Stimulated activated CD8-positive, alpha-beta memory T cell treated with anti-CD3 and anti-CD28 coated beads, Interleukin-12 subunit alpha, Interleukin-12 subunit beta, amount 100 ng/mL, for 24 hours (primary cell): ENCODE measurements around the gene NOX3.
"Not testable (repeated sequence)": the region's sequence is repeated elsewhere in the genome, so short reads cannot be mapped to it uniquely, and the experiment has no call there.

Experiments
- DNase-seq: peaks from one replicate; pipeline ENCODE4 v3.0.0-alpha.2; 2020; ENCODE audit errors: extremely low read depth

NOX3 gene, protein sequence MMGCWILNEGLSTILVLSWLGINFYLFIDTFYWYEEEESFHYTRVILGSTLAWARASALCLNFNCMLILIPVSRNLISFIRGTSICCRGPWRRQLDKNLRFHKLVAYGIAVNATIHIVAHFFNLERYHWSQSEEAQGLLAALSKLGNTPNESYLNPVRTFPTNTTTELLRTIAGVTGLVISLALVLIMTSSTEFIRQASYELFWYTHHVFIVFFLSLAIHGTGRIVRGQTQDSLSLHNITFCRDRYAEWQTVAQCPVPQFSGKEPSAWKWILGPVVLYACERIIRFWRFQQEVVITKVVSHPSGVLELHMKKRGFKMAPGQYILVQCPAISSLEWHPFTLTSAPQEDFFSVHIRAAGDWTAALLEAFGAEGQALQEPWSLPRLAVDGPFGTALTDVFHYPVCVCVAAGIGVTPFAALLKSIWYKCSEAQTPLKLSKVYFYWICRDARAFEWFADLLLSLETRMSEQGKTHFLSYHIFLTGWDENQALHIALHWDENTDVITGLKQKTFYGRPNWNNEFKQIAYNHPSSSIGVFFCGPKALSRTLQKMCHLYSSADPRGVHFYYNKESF

GRCh38 chr6:155455766-155456165 lies at the start of gene NOX3:
NOX3 (minus strand) TSS chr6:155455839; CDS start chr6:155455800, 39 bp downstream.
- no peak for DNase-seq

- DNase-seq: no peak
Observed at GRCh38 chr6:155504848-155505607, 49.4 kb upstream of the NOX3 start.

- no peak for DNase-seq
Observed at GRCh38 chr6:155502393-155502792, 46.8 kb upstream of the NOX3 start.

GRCh38 chr6:155499574-155499973 lies 43.9 kb upstream of the NOX3 start:
- DNase-seq: no peak

GRCh38 chr6:155498370-155498769 lies 42.7 kb upstream of the NOX3 start:
- DNase-seq: no peak

- DNase-seq: no peak
Observed at GRCh38 chr6:155497273-155497672, 41.6 kb upstream of the NOX3 start.

- DNase-seq: no peak
Observed at GRCh38 chr6:155495011-155495768, 39.6 kb upstream of the NOX3 start.

- DNase-seq: no peak
Observed at GRCh38 chr6:155493694-155494143, 38.1 kb upstream of the NOX3 start.

- DNase-seq: no peak
Observed at GRCh38 chr6:155493026-155493693, 37.5 kb upstream of the NOX3 start.

- no peak for DNase-seq
Observed at GRCh38 chr6:155492061-155492735, 36.6 kb upstream of the NOX3 start.

GRCh38 chr6:155491421-155491820 lies 35.8 kb upstream of the NOX3 start:
- no peak for DNase-seq

DNA sequence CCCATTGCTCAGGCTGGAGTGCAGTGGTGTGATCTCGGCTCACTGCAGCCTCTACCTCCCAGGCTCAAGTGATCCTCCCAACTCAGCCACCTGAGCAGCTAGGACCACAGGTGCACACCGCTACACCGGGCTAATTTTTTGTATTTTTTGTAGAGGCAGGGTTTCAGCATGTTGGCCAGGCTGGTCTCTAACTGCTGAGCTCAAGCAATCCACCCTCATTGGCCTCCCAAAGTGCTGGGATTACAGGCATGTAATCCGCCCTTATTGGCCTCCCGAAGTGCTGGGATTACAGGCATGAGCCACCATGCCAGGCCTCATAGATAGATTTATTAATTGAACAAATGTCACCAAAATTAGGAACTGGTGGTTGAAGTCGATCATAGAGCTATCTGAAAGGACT lies 32.6 kb upstream of the NOX3 start:
- DNase-seq: not testable (repeated sequence)

GRCh38 chr6:155487371-155488130 lies 31.9 kb upstream of the NOX3 start:
- DNase-seq: no peak

DNA sequence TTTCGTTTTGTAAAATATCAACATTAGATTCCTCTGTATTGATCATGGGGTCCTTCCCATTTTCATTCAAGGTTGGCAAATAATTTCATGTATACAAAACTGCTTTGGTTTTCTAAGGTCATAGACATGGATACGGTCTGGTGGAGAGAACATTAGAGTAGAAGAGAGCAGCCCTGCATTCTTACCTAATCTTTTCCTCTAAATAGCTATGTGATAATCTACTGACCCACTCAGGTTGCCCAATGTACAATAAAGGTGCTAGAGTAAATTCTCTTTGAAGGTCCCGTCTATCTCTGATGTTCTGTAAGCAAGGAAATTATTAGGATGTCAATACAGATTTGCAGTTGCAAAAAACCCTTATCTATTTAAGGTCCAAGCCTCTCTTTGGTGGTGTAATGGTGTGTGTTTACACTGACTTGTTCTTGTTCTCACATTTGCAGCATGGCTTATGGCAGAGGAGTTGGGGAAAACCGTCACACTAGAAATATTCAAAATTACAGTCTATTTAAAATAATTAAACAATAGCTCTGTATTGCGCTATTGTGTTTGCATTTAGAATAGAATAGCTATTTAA lies 31.2 kb upstream of the NOX3 start:
- DNase-seq: no peak

GRCh38 chr6:155485756-155486155 lies 30.1 kb upstream of the NOX3 start:
- no peak for DNase-seq

DNA sequence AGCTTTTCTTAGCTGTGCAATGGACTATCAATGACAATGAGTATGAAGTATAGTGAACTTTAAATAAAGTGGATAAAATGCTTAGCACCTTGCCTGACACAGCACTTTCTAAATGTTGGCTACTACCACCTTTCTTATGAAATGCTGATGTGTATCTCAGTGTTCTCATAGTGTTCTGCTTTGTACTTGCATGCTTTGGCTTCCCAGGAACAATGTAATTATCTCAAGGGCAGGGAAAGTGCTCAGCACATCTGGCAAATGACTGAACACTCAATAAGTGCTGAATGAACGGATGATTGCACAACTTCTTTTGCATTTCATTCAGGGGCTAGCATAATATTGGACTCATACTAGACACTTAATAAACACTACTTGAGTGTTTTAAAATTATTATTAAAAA lies 28.2 kb upstream of the NOX3 start:
- no peak for DNase-seq

DNA sequence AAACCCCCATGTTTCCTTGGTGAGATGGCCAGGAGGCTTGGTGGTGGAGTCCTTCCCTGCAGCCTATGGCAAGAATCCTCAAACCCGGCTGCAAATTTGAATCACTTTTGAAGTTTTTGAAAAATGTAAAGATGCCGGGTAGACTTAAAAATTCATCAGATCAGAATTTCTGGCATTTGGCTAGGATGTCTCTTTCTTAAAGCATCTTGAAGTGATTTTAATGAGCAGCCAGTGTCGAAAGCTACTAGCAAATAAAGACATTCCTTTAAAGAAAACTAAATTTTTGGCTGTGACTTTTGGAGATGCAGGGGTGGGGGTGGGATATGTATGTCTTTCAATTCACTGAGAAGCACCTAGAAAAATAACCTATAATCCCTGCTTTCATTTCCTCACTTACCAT lies 25.6 kb upstream of the NOX3 start:
- DNase-seq: no peak

GRCh38 chr6:155473741-155474140 lies 18.1 kb upstream of the NOX3 start:
- no peak for DNase-seq

- no peak for DNase-seq
Observed at GRCh38 chr6:155472886-155473285, 17.2 kb upstream of the NOX3 start.
